GM19468 (cell line): ENCODE measurements around the gene SMURF1.
"Not testable (repeated sequence)": the region's sequence is repeated elsewhere in the genome, so short reads cannot be mapped to it uniquely, and the experiment has no call there.

Source experiments
- ATAC-seq: cut with Tn5 transposase; IDR thresholded peaks from one replicate; pipeline ENCODE4 v1.9.1; 2021; ENCODE audit warnings: mild to moderate bottlenecking, moderate library complexity, moderate number of reproducible peaks; ENCODE audit not compliant: unreplicated experiment; ENCODE audit errors: extremely low read depth

SMURF1 gene

DNA sequence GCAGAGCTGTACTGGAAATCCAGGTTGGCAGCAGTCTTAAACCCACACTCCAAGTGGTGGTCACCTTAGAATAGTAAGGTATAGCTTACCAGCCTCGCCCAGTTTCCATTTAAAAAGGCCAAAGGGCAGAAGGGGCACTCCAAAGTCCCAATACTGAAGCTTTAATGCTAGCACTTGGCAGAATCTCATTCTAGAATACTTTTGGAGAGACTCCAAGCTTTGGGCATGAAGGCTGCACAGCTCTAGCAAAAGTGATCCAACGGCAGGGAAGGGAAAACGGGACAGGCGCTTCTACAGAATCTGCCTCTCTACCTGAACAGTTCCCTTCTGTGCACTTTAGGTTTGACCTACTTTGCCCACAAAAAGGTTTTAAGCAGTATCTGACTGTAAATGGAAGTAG is 19.7 kb downstream of the SMURF1 start:
- ATAC-seq = no peak

DNA sequence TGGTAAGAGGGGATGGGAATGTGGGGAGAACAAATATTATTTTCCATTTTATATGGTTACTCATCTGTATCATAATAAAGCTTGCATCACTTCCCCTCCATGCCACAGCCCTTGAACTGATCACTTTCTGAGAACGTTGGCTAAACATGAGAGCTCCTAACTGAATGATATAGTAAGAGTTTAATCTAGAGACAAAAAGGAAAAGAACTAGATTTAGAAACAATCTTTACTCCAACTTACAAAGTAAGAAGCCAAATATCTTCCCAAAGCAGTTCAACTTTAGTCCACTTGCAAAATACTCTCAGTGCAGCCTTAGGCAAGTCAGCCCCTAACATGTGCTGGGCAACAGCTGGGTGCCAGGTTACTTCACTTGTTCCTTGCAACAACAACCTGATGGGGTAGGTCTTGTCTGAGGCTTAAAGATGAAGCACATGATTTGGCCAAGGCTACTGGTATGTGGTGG is 20.3 kb downstream of the SMURF1 start:
- no peak for ATAC-seq

DNA sequence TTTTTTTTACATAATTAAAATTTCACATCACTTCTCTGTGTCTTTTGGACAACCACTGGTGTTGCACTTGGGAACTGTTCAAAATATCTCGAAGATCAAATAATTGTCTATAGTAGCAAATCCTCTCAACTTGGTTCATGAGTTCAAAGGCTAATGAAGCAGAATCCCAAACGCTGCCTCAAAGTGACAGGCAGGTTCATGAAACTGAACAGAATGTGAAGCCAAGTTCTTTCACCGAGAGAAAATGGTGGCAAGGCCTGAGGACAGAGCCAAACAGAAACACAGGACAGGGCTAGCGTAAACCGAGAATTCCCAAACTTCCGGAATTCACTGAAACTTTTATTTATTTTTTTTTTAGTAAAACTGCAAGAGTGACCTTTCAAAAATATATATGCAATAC is 21.1 kb downstream of the SMURF1 start:
- ATAC-seq = no peak

DNA sequence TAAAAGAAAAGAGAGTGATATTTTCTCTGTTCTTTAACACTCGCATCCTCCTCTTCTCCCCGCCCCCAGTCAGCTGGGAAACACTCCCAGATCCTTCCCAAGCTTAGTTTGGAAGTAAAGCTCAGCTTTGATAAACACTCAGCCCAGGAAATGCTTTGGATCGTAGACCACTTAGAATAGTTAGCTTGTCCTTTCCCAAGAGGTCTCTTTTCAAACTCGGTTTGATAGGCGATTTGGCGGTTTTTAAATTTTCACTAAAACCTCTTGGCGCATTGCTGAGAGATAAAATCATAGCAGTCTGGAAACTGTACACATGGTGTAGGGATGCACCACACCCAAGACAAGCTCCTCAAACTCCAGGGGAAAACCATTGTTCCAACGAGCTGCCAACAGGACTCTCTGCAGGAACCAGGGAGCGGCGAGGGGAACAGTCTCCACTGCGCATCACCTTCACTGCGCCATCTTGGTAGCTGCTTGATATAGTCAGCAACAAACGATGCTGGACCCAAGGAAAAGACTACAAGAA is 22.3 kb downstream of the SMURF1 start:
- ATAC-seq = no peak

DNA sequence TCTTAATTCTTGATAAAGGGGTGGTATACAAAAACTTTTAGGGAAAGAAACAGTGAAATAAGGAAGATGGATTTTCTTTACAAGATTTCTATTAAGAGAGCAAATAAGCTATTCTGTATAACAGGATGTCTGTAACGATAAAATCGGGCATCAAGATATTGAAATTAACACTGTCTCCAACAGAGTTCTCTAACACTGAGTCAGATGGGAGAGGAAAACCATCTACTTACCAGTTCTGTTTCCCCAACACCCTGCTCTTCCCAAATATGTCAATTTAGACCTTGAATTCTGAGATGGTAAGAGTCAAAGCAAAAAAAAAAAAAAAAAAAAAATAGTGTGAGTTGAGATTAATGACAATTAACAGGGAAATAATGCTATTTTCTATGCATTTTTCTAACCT is 23.0 kb downstream of the SMURF1 start:
- ATAC-seq = no peak

DNA sequence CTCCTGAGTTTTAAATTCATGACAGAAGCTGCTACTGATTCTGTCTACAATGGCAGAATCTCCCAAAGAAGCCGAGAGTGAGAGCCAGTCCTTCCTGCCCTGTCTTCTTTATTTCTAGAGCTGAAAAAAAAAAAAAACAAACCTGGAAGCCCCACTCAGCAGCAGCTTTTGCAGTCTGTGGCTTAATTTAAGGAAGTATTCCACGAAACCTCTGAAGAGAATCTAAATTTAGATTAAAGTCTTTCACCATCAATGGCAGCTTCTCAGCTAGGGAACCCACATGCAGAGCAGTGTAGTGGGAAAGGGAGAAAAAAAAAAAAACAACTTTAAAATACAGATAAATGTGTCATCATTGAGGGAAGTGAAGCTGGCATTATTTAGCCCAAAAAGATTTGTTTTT is 23.4 kb downstream of the SMURF1 start:
- no peak for ATAC-seq

DNA sequence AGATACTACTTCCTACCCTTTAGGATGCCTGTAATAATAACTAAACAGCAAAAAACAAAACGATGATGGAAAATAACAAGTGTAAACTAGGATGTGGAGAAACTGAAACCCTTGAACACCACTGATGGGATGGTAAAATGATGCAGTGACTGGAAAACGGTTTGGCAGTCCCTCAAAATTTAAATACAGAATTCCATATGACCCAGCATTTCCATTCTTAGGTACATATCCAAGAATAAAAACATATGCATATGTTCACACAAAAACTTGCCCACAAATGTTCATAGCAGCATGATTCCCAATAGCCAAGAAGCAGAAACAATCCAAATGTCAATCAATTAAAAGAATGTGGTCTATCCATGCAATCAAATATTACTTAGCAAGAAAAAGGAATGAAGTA is 25.8 kb downstream of the SMURF1 start:
- ATAC-seq = no peak

DNA sequence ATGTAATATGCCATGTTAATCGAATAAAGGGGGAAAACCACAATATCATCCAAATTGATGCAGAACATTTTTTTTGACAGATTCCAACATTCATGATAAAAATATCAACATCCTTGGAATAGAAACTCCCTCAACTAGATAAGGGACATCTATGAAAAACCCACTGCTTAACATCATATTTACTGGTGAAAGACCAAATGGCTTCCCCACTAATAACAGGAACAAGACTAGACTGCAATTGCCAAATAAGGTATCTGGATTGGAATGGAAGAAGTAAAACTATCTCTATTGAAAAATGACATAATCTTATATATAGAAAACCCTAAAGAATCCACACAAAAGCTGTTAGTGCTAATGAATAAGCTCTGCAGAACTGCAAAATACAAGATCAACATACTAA is 27.8 kb downstream of the SMURF1 start:
- no peak for ATAC-seq

DNA sequence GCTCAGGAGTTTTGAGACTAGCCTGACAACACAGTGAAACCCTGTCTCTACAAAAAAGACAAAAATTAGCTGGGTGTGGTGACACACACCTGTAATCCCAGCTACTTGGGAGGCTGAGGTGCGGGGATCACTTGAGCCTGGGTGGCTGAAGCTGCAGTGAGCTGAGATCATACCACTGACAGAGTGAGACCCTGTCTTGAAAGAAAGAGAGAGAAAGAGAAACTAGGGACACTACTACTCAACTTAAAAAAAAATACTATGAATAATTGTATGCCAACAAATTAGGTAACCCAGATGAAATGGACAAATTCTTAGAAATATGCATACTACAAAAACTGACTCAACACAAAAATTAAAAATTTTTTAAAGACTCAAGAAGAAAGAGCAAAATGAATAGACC is 28.5 kb downstream of the SMURF1 start:
- ATAC-seq = no peak

DNA sequence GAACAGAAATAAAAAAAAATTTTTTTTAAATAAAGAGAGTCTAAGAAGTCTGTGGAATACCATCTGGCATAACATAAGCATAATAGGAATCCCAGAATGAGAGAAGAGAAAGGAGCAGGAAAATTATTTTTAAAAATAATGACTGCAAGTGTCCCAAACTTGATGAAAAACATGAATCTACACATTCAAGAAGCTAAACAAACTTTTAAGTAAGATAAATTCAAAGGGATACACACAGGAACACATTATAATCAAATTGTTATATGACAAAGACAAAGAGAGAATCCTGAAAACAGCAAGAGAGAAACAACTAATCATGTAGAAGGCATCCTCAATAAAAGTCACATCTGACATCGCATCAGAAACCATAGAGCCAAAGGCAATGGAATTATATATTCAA is 30.9 kb downstream of the SMURF1 start:
- ATAC-seq = no peak

DNA sequence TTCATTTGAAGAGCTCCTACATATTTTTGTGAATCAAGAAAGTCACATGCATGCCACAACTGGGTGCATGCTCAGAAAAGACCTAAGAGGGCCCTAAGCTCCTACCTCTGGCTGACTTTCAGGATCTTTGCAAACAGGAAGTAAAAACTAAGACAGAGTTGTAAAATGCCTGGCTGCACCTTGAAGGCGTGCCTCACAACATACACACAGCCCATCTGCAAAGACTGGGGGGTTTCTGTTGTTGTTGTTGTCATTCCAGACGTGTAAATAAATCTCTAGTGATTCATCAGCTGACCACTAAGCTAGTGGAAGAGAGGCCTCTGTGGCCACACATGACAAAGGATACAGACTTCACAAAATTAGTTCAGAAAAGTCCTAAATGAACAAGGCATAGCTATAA is 31.8 kb downstream of the SMURF1 start:
- ATAC-seq = peak; percentile 63

DNA sequence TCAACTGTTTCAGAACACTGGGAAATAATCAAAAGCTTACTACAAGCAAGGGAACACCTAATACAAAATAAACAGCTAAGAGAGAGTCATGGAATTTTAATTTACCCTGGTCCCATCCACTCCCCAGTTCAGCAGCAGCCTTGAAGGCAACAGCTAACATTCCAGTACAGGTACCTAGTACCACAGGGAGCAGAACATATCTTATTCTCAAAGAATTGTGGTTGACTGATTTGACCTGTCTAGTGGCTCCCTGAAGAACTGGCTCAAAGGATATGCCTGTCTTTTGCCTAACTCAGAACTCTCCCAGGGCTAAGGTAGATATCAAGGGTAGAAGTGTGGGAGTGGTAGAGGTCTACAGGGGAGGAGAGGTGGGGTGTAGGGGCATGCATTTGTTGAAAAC is 32.3 kb downstream of the SMURF1 start:
- no peak for ATAC-seq

DNA sequence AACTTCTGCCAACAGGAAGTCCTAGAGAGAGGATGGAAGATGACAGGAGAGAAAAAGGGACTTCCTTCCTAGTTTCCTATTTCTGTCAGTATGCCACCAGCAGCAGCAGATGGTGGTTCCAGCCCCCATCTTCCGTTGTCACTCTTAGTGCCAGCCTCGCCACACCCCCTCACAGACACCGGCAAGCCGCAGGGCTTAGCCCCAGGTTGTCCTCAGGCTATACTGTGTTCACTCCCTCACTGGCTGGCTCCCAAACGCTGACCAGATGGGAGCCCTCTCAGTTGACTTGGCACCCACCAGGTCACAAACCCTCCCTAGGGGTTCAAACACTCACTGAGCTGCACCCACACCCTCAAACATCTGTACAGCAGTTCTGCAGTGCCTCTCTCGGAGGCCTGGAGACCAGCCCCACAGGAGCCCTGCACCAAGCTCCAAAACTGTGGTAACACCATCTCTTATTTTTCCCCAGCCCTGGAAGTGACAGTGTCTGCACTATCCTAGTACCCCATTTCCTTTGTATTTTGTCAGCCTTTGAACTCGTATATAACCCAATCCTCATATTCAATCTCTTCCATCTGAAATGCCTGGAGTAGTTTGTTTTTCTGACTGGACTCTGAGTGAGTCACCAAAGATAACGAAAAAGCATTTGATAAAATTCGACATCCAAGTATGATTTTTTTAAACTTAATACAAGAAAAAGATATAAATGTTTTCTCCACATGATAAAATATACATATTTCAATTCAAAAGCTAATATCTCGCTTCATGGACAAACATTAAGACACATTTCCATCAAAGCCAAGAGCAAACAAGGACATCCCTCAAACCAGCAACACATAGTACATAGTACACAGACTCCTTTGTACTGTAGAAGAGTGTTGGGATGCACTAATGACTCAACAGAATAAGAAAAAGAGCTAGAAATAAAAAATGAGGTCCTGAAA is 34.5 kb downstream of the SMURF1 start:
- no peak for ATAC-seq

DNA sequence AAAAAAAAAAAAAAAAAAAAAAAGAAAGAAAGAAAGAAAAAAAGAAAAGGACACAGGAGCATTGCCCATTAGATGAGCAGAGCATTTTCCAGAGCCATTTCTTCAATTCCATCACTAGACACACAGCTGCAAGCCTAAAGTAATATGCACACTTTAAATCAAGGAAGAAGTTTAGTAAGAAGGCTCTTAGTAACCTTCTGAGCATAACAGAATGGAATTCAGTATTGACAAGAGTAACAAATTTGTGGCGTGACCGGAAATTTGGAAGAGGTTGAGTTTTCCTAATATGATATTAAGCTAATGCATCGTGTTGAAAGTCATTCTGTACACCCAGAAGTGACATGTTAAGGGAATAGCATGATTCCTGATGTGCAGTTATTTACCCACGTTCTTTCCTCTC is 35.3 kb downstream of the SMURF1 start:
- ATAC-seq = no peak

DNA sequence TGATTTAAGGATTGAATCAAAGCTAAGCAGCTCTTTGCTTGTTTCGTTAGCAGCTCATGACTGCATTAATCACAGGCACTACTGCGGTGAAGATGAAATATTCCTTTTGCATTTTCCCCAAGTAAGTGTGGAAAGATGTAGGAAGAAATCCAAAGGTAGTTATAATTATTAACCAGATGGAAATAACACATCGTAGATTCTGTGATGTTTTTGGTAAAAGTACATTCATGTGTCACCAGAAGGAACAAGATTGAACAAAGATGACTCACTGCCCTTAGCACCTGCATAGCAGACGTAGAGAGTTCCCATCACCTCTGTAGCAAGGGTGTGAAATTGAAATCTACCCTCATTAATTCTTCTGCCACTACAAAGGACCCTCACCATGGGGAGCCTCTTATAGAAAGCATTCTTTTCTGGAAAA is 37.1 kb downstream of the SMURF1 start:
- ATAC-seq = no peak

DNA sequence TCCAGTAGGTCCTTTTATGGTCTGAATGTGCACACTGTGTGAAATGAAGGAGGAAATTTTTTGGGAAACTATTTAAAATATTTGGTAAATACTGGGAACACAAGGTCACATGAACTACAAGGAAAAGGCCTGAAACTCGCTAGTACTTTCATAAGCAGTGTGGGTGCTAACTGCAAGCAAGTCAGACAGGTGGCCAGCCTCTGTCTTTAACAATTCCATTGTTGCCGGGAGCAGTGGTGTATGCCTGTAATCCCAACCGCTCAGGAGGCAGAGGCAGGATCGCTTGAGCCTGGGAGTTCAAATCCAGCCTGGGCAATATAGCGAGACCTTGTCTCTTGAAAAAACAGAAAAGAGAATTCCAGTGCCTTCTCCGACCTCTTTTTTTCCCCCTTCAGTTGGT is 37.5 kb downstream of the SMURF1 start:
- no peak for ATAC-seq

DNA sequence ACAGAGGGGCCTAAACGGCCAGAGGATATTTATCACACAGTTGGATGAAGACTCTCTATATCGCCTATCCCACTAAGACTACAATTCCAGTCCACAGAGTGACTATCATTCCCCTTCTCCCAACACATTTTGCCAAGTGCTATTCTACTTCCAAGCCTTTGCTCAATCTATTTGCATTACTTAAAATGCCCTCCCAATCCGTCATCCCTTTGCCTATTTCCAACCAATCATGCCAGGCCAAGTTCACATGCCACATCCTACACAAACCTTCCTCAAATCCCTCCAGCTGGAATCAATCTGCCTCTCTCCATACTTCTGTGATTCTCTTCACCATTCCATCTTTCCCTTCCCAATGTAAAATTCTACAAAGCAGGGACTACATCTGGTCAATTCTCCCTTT is 38.2 kb downstream of the SMURF1 start:
- ATAC-seq = no peak

DNA sequence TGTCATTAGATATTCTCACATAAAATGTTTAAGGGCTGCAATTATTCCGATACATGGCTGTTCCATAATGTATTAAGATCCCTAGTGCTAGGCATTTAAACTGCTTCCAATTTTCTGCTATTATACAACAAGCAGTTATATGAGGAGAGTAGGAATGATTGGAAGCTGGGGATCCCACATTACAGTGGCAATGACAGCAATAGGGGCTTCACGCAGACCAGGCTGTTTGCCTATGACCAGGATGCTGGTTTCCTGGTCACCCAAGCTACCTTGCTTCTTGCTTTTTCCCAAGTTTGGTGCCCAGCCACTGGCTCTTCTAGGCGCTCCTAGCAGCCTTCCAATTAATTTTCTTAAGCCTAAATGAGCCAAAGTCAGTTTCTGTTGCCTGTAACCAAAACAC is 39.3 kb downstream of the SMURF1 start:
- no peak for ATAC-seq

DNA sequence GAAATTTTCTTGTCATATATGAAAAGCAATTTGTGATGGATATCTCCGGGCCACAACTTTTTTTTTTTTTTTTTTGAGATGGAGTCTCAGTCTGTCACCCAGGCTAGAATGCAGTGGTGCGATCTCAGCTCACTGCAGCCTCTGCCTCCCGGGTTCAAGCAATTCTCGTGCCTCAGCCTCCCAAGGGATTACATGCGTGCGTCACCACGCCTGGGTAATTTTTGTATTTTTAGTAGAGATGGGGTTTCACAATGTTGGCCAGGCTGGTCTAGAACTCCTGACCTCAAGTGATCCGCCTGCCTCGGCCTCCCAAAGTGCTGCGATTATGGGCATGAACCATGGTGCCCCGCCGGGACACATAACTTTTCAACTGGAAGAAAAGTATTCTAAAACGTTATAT is 40.1 kb downstream of the SMURF1 start:
- not testable (repeated sequence) for ATAC-seq

DNA sequence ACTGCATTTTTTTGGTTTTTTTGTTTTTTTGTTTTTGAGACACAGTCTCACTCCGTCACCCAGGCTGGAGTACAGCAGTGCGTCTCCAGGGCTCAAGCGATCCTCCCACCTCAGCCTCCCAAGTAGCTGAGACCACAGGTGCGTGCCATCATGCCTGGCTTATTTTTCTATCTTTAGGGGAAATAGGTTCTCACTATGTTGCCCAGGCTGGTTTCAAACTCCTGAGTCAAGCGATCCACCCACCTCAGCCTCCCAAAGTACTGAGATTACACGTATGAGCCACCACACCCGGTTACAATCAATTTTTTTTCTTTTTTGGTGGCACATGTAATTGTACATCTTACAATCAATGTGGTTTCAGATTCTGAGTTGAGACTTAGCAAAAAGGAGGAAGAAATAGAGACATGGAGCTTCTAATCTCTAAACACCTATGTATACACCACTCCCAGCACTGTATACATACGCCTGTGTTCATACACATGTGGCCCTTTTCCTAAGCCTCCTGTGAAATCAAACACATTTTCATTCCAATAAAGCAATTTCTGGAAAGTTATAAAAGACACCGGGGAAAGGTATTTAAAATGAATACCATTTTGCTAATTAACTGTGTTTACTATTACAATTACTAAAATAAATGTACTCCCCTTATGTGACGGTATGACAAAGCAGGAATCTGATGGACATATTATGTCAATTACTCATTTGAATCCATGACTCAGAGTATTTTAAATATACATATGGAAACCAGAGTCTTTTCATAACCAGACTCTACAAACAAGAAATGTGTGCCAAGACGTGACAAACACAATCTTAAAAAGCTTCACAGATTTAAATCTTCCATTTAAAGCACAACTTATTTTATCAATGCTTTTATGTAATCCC is 40.9 kb downstream of the SMURF1 start:
- ATAC-seq = no peak

DNA sequence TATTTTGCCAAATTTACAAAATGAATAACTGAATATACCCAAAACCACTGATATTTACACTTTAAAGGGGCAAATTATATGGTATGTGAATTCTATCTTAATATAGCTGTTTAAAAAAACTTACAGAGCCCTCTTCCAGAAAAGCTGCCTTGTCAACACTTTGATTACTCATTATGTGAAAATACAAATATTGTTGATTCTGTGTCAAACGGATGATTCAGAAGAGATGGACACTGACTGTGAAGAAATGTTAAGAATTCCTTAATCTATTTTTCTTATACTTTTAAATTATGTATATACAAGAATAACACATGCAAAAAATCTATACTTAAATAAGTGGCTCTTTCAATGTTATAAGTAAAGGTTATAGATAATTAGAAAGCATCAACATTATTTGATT is 41.5 kb downstream of the SMURF1 start:
- no peak for ATAC-seq
